Spleen (tissue), 7 donors: ENCODE results near the gene NBEA.

Experiments
- POLR2A ChIP-seq, 3 donors: fragments of 450-650 bp; IDR thresholded peaks; one replicate each; pipeline ENCODE4 v1.5.1; 2017; ENCODE audit warnings: antibody characterized with exemption in 3 of 3, mild to moderate bottlenecking in 1 of 3
- POLR2AphosphoS5 ChIP-seq, 3 donors: sonication (generic); formaldehyde crosslinking; IDR thresholded peaks; one replicate each; pipeline ENCODE4 v1.5.1; 2017; ENCODE audit warnings: antibody characterized with exemption in 3 of 3
- TF ChIP-seq, protein P1 (sequence below), 11 experiments: fragments of 200-600 bp in 7 of 11; fragments of 450-650 bp in 4 of 11; sonication (generic) in 4 of 11; IDR thresholded peaks in 8 of 11; conservative IDR thresholded peaks in 3 of 11; 1 replicate in 7 of 11; 2 replicates in 4 of 11; pipeline versions ENCODE4 v1.4.0 to v1.8.0; 2016 to 2021; ENCODE audit warnings: antibody characterized with exemption in 11 of 11, inconsistent platforms in 4 of 11, mild to moderate bottlenecking in 1 of 11
- donor health status: DM: no; HTN: no; CAD: no; lungs with moderate emphysema.
- donor health status: DM: no; HTN: no; CAD: no.
- donor health status: DM: no; HTN: no; CAD: no.

DNA sequence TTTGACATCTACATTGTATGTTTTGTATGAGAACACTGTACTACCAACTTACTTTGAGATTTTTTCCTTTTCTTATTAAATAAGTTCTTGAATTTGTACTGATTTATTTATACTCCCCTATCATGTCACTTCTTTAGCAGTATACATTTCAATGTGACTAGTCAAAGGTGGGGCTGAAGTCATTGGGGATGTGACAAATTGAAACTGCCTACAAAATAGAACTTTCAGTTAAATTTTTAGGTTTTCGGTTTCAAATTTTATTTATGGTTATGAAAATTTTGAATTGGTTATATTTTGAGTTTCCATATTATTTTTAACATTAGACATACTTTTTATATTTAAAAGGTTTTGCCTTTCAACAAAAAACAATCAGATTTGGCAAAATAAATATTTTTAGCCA lies 221.6 kb downstream of the NBEA start:
- TF ChIP-seq, protein P1, sequence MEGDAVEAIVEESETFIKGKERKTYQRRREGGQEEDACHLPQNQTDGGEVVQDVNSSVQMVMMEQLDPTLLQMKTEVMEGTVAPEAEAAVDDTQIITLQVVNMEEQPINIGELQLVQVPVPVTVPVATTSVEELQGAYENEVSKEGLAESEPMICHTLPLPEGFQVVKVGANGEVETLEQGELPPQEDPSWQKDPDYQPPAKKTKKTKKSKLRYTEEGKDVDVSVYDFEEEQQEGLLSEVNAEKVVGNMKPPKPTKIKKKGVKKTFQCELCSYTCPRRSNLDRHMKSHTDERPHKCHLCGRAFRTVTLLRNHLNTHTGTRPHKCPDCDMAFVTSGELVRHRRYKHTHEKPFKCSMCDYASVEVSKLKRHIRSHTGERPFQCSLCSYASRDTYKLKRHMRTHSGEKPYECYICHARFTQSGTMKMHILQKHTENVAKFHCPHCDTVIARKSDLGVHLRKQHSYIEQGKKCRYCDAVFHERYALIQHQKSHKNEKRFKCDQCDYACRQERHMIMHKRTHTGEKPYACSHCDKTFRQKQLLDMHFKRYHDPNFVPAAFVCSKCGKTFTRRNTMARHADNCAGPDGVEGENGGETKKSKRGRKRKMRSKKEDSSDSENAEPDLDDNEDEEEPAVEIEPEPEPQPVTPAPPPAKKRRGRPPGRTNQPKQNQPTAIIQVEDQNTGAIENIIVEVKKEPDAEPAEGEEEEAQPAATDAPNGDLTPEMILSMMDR (IDR thresholded peaks at IDR 0.05 in 8 of 11, conservative IDR thresholded peaks at IDR 0.05 in 3 of 11), result no peak
- TF ChIP-seq POLR2A (IDR thresholded peaks at IDR 0.05), result no peak
- TF ChIP-seq POLR2AphosphoS5 (IDR thresholded peaks at IDR 0.05), result no peak
